ENCODE measurements around the gene CORO2B. TPM values are rescaled to one million over a fixed set of nuclear protein-coding genes. Genes with fewer than 3 reads are reported as not detected.

The CORO2B gene
- total RNA-seq, 3 donors from 2014 or later: 1.3 to 4.7 (median 1.9) TPM

GRCh38 chr15:68734352-68734751 is 155.6 kb downstream of the CORO2B start:
- Histone ChIP-seq H3K4me1 (ENCODE audit: low read depth) (peaks cover 4% of the 10 kb centered on the region), H3K4me3 (no peak overlapping the region), H3K36me3 (ENCODE audit: low read depth) (no peaks in the 10 kb centered on the region), H3K9me3 (no peaks in the 10 kb centered on the region)
- intact Hi-C loops (cut with DNase I, micrococcal nuclease): loop anchor here (10.0 kb wide), 1 partner anchor 140 kb away; no protein-coding TSS in a partner anchor
- no peak for DNase-seq
- ATAC-seq: no peak
- TF ChIP-seq, protein P1, sequence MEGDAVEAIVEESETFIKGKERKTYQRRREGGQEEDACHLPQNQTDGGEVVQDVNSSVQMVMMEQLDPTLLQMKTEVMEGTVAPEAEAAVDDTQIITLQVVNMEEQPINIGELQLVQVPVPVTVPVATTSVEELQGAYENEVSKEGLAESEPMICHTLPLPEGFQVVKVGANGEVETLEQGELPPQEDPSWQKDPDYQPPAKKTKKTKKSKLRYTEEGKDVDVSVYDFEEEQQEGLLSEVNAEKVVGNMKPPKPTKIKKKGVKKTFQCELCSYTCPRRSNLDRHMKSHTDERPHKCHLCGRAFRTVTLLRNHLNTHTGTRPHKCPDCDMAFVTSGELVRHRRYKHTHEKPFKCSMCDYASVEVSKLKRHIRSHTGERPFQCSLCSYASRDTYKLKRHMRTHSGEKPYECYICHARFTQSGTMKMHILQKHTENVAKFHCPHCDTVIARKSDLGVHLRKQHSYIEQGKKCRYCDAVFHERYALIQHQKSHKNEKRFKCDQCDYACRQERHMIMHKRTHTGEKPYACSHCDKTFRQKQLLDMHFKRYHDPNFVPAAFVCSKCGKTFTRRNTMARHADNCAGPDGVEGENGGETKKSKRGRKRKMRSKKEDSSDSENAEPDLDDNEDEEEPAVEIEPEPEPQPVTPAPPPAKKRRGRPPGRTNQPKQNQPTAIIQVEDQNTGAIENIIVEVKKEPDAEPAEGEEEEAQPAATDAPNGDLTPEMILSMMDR (IDR thresholded peaks at IDR 0.05): no peak

- no peak overlapping the region for H3K4me3 ChIP-seq
- TF ChIP-seq, protein P1 (IDR thresholded peaks at IDR 0.05): no peak
- ATAC-seq: no peak
- no peaks in the 10 kb centered on the region for H3K36me3 ChIP-seq (ENCODE audit: low read depth)
- no peak for DNase-seq
- intact Hi-C loops (cut with DNase I, micrococcal nuclease): loop anchor here (10.0 kb wide), 1 partner anchor 140 kb away; no protein-coding TSS in a partner anchor
- no peaks in the 10 kb centered on the region for H3K9me3 ChIP-seq
- peaks cover 4% of the 10 kb centered on the region for H3K4me1 ChIP-seq (ENCODE audit: low read depth)
These were observed 156.1 kb downstream of the CORO2B start for GRCh38 chr15:68734881-68735280.

- H3K4me1 ChIP-seq (ENCODE audit: low read depth): peaks cover 4% of the 10 kb centered on the region
- ATAC-seq (no peak), DNase-seq (no peak)
- TF ChIP-seq, protein P1 (IDR thresholded peaks at IDR 0.05): no peak
- H3K36me3 ChIP-seq (ENCODE audit: low read depth): no peaks in the 10 kb centered on the region
- H3K4me3 ChIP-seq: no peak overlapping the region
- intact Hi-C loops (cut with DNase I, micrococcal nuclease): loop anchor here (10.0 kb wide), 1 partner anchor 139 kb away; no protein-coding TSS in a partner anchor
- H3K9me3 ChIP-seq: no peaks in the 10 kb centered on the region
These were observed 156.8 kb downstream of the CORO2B start for GRCh38 chr15:68735610-68736009.

- no peak for ATAC-seq
- H3K9me3 ChIP-seq: no peaks in the 10 kb centered on the region
- no peaks in the 10 kb centered on the region for H3K4me1 ChIP-seq (ENCODE audit: low read depth)
- intact Hi-C loops (cut with DNase I, micrococcal nuclease): loop anchor here (10.0 kb wide), 1 partner anchor 135 kb away; no protein-coding TSS in a partner anchor
- no peak overlapping the region for H3K4me3 ChIP-seq
- no peak for DNase-seq
- H3K36me3 ChIP-seq (ENCODE audit: low read depth): no peaks in the 10 kb centered on the region
- TF ChIP-seq, protein P1 (IDR thresholded peaks at IDR 0.05): no peak
These were observed 160.7 kb downstream of the CORO2B start for GRCh38 chr15:68739390-68740080.

DNA sequence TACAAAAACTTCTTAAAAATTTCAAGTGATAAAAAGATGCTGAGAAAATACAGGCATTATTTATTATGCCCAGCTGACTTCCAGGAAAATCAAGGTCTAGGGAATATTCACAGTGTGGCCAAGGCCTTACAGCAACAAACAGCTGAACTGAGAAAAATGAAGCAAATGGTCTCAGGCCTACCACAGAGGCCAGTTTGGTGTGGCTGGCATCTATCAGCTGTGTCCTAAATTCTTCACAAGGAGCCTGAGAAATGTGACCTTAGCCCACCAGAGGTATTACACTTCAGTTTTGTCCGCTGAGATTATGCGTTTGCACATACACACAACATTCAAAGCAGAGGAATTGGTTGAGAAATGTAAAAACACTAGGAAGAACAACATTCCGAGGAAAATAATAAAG is 164.5 kb downstream of the CORO2B start:
- Histone ChIP-seq H3K4me1 (ENCODE audit: low read depth) (no peaks in the 10 kb centered on the region), H3K36me3 (ENCODE audit: low read depth) (no peaks in the 10 kb centered on the region), H3K9me3 (no peaks in the 10 kb centered on the region), H3K4me3 (no peak overlapping the region)
- no peak for DNase-seq
- no peak for ATAC-seq
- TF ChIP-seq, protein P1 (IDR thresholded peaks at IDR 0.05): no peak
- intact Hi-C loops (cut with DNase I, micrococcal nuclease): no loop called here

All from mucosa of descending colon (tissue), 3 donors.